Hepatocyte (in vitro differentiated cells): Measurements from ENCODE around the gene CEP170B. TPM values are rescaled to one million over a fixed set of nuclear protein-coding genes. Genes with fewer than 3 reads are reported as not detected.

Source experiments
- DNase-seq: peaks from one replicate; pipeline ENCODE4 v3.0.0-alpha.2; 2016; ENCODE audit warnings: low spot score
- H2AFZ ChIP-seq: fragments of 200-600 bp; sonication (generic); 2 replicates; pipeline ENCODE4 v1.6.0; 2016; ENCODE audit warnings: antibody characterized with exemption, mild to moderate bottlenecking
- H3K27ac ChIP-seq: fragments of 200-600 bp; sonication (generic); 2 replicates; pipeline ENCODE4 v1.5.1; 2016; ENCODE audit warnings: mild to moderate bottlenecking
- H3K27me3 ChIP-seq: fragments of 200-600 bp; sonication (generic); 2 replicates; pipeline ENCODE4 v1.6.1; 2016
- H3K36me3 ChIP-seq: fragments of 200-600 bp; sonication (generic); replicated peaks from 2 replicates; pipeline ENCODE4 v1.5.1; 2016; ENCODE audit warnings: low read depth; ENCODE audit not compliant: insufficient read depth
- H3K4me1 ChIP-seq: fragments of 200-600 bp; sonication (generic); 2 replicates; pipeline ENCODE4 v1.5.1; 2016; ENCODE audit warnings: mild to moderate bottlenecking, moderate library complexity; ENCODE audit not compliant: insufficient read depth
- H3K4me2 ChIP-seq: fragments of 200-600 bp; sonication (generic); 2 replicates; pipeline ENCODE4 v1.6.0; 2016
- H3K4me3 ChIP-seq: fragments of 200-600 bp; sonication (generic); 2 replicates; pipeline ENCODE4 v1.5.1; 2016; ENCODE audit warnings: mild to moderate bottlenecking
- H3K79me2 ChIP-seq: fragments of 200-600 bp; sonication (generic); 2 replicates; pipeline ENCODE4 v1.6.0; 2017; ENCODE audit warnings: mild to moderate bottlenecking
- H3K9me2 ChIP-seq: fragments of 200-600 bp; sonication (generic); replicated peaks from 2 replicates; pipeline ENCODE4 v1.6.0; 2017; ENCODE audit warnings: mild to moderate bottlenecking; ENCODE audit not compliant: insufficient read depth
- H3K9me3 ChIP-seq: fragments of 200-600 bp; sonication (generic); 2 replicates; pipeline ENCODE4 v1.5.1; 2016; ENCODE audit warnings: low read depth, mild to moderate bottlenecking
- H4K20me1 ChIP-seq: fragments of 200-600 bp; sonication (generic); 2 replicates; pipeline ENCODE4 v1.6.0; 2016; ENCODE audit warnings: mild to moderate bottlenecking; ENCODE audit not compliant: insufficient read depth, poor library complexity, severe bottlenecking
- CTCF ChIP-seq: fragments of 200-600 bp; sonication (generic); IDR thresholded peaks from 2 replicates; pipeline ENCODE4 v1.5.1; 2016; ENCODE audit warnings: antibody characterized with exemption, mild to moderate bottlenecking; ENCODE audit not compliant: poor library complexity
- EZH2 ChIP-seq: fragments of 200-600 bp; sonication (generic); IDR thresholded peaks from 2 replicates; pipeline ENCODE4 v1.6.1; 2016; ENCODE audit warnings: antibody characterized with exemption, mild to moderate bottlenecking, borderline replicate concordance
- EZH2phosphoT487 ChIP-seq: fragments of 200-600 bp; sonication (generic); IDR thresholded peaks from one replicate; pipeline ENCODE4 v1.6.1; 2018; ENCODE audit warnings: antibody characterized with exemption, mild to moderate bottlenecking, low read depth, moderate library complexity; ENCODE audit not compliant: unreplicated experiment, severe bottlenecking
- WGBS: methylation state at CpG from one replicate; pipeline ENCODE4 v1.1.6; 2016; ENCODE audit warnings: low lambda C conversion rate; ENCODE audit errors: missing lambda C conversion rate; 5-methylcytosine and 5-hydroxymethylcytosine counted together
- polyA plus RNA-seq: library from polyadenylated mRNA; unstranded; fragments of >200 nt; fragmentation: Nextera tagmentation; extraction: Ambion mirVana; gene quantifications from 2 replicates; pipeline ENCODE4 v1.2.1, GENCODE V29; 2016
- total RNA-seq: library from RNA; depleted of rRNA; stranded (reverse); fragments of >200 nt; gene quantifications from 2 replicates; pipeline ENCODE4 v1.2.3, GENCODE V29; 2014

Gene CEP170B
- total and polyA plus RNA-seq, 2 experiments from 2014 or later, result 7.6 to 20.3 TPM

DNA sequence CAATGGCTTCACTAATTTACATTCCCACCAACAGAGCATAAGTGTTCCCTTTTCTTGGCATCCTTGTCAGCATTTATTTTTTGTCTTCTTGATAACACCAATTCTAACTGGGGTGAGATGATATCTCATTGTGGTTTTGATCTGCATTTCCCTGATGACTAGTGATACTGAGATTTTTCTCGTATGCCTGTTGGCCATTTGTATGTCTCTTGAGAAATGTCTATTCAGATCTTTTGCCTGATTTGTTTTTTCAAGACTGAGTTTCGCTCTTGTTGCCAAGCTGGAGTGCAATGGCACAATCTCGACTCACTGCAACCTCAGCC, 54.9 kb downstream of the CEP170B start:
- H2AFZ ChIP-seq, result no peak overlapping the region
- WGBS, result 61% methylated on average over 3 of the region's 3 CpGs
- H3K9me2 ChIP-seq, result no peaks in the 10 kb centered on the region
- H3K27me3 ChIP-seq, result peaks cover 5% of the 10 kb centered on the region
- H3K4me1 ChIP-seq, result no peaks in the 10 kb centered on the region
- no peak overlapping the region for H3K27ac ChIP-seq
- no peak overlapping the region for H3K4me2 ChIP-seq
- no peaks in the 10 kb centered on the region for H3K79me2 ChIP-seq
- no peak overlapping the region for H3K4me3 ChIP-seq
- no peaks in the 10 kb centered on the region for H4K20me1 ChIP-seq
- H3K36me3 ChIP-seq, result no peaks in the 10 kb centered on the region
- no peaks in the 10 kb centered on the region for H3K9me3 ChIP-seq
- TF ChIP-seq EZH2phosphoT487 (no peak), EZH2 (no peak), CTCF (no peak)
- DNase-seq, result no peak

DNA sequence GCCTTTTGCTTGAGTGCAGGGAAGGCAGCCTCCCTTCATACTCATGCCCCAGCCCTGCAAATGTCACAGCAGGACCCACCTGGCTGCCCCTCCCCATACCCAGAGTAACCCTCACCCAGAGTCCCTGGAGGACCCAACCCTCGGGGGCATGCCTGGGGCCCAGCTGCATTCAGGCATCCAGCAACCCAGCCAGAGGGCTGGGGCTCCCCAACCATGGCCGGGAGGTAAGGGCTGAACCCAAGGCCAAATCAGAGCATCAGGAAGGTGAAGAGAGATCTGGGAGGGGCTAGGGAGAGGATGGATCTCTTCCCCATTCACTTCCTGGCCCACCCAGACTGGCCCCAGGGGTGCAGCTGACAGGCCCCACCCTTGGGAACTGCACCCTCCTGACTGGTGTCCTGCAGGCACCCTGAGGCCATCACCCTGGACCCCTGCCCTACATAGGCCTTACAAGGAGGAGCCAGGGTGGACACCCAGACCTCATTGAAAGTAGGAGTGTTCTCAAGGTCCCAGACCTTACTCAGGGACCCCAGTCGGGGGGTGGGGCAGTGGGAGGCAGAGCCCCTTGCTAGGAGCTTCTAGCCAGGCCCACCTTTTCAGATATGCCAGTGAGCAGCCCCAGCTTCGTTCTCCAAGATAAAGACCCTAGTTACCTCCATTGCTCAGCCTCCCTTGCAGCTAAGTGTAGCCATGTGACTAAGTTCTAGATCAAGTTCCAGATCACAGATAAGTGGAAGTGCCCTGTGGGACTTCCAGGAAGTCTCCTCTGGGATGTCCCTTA, 58.8 kb downstream of the CEP170B start:
- Histone ChIP-seq H3K36me3 (no peaks in the 10 kb centered on the region), H3K79me2 (no peaks in the 10 kb centered on the region), H3K4me3 (no peak overlapping the region), H3K4me1 (no peaks in the 10 kb centered on the region), H4K20me1 (no peaks in the 10 kb centered on the region), H3K9me2 (no peaks in the 10 kb centered on the region), H3K4me2 (no peak overlapping the region), H2AFZ (no peak overlapping the region), H3K27me3 (no peaks in the 10 kb centered on the region), H3K9me3 (no peaks in the 10 kb centered on the region), H3K27ac (no peak overlapping the region)
- no peak for DNase-seq
- TF ChIP-seq EZH2, result no peak
- TF ChIP-seq EZH2phosphoT487, result no peak
- TF ChIP-seq CTCF, result no peak
- 92% methylated on average over 4 of the region's 4 CpGs for WGBS

DNA sequence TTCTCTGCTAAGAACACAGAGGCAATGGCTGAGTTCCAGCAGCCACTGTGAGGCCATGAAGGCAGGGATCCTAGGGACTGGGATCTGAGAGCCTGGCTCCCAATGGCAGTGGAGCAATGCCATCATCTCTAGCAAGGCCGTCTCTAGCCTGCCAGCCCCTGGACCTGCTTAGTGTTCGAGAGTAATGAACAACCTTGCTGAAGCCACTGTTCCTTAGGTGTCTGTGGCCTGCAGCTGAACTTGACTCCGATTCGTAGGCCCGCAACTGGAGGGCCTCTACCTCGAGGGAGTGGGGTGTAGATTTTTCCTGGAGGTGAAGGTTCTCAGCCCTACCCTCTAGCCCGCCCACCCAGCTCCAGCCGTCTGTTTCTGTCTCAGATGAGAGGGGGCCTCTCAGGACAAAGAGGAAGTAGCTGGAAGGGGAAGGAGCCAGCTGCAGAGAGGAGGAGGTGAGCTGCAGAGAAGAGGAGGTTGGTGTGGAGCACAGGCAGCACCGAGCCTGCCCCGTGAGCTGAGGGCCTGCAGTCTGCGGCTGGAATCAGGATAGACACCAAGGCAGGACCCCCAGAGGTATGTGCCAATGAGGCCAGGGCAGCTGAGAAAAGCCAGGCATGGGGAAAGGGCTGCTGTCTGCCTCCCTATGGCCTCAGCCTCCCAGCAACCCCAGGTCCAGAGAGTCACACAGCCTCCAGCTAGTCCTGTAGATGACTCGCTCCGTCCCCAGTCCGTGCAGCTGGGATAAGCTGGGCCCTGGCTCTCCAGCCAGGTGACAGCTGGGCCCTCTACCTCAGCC, 59.5 kb downstream of the CEP170B start, which contains the start of gene PLD4:
TSS of gene PLD4 (plus strand) at position 459 of the 793 bp plus-strand sequence. CDS start 2,262 bp downstream, outside the sequence.
- Histone ChIP-seq H4K20me1 (no peaks in the 10 kb centered on the region), H3K27ac (no peak within 1 kb of the TSS), H2AFZ (no peak within 1 kb of the TSS), H3K79me2 (no peaks in the 10 kb centered on the region), H3K27me3 (no peaks in the 10 kb centered on the region), H3K4me1 (no peaks in the 10 kb centered on the region), H3K9me3 (no peaks in the 10 kb centered on the region), H3K4me3 (no peak within 1 kb of the TSS), H3K36me3 (no peaks in the 10 kb centered on the region), H3K4me2 (no peak within 1 kb of the TSS), H3K9me2 (no peaks in the 10 kb centered on the region)
- no peak for DNase-seq
- no peak for TF ChIP-seq EZH2
- no peak for TF ChIP-seq CTCF
- TF ChIP-seq EZH2phosphoT487, result no peak
- WGBS, result 84% methylated on average over 14 of the region's 14 CpGs
